SU-DHL-6 (cell line): ENCODE measurements around the gene TIMM22.

Experiments
- H2AFZ ChIP-seq: fragments of 200-600 bp; sonication (generic); 2 replicates; pipeline ENCODE4 v1.6.1; 2014; ENCODE audit warnings: low read depth, mild to moderate bottlenecking, moderate library complexity, mixed read lengths, antibody characterized with exemption, low read length; ENCODE audit not compliant: severe bottlenecking
- H3F3A ChIP-seq: fragments of 200-600 bp; shearing (Covaris generic); 2 replicates; pipeline ENCODE4 v1.6.0; 2016; ENCODE audit warnings: antibody characterized with exemption, mild to moderate bottlenecking; ENCODE audit not compliant: insufficient read depth
- H3K27ac ChIP-seq: fragments of 200-600 bp; sonication (generic); 2 replicates; pipeline ENCODE4 v1.5.1; 2016; ENCODE audit warnings: low read depth, mild to moderate bottlenecking, low read length, moderate library complexity, mixed read lengths
- H3K27me3 ChIP-seq: fragments of 200-600 bp; sonication (generic), shearing (Covaris generic); 2 replicates; pipeline ENCODE4 v1.6.0; 2014; ENCODE audit warnings: mild to moderate bottlenecking, low read length
- H3K36me3 ChIP-seq: fragments of 200-600 bp; sonication (generic); 2 replicates; pipeline ENCODE4 v1.6.1; 2014; ENCODE audit warnings: mild to moderate bottlenecking, low read length, mixed read lengths
- H3K4me2 ChIP-seq: fragments of 300-600, 200-600 bp; shearing (Covaris generic), sonication (generic); 2 replicates; pipeline ENCODE4 v1.6.0; 2014; ENCODE audit warnings: low read length, low read depth, mild to moderate bottlenecking; ENCODE audit not compliant: poor library complexity, severe bottlenecking
- H3K4me3 ChIP-seq: fragments of 200-600 bp; sonication (generic); 2 replicates; pipeline ENCODE4 v1.5.1; 2014; ENCODE audit warnings: antibody characterized with exemption, low read length, mild to moderate bottlenecking, mixed read lengths; ENCODE audit not compliant: insufficient read depth, poor library complexity, severe bottlenecking
- H3K79me2 ChIP-seq: fragments of 200-600 bp; sonication (generic); 2 replicates; pipeline ENCODE4 v1.6.1; 2014; ENCODE audit warnings: mild to moderate bottlenecking, low read length, moderate library complexity; ENCODE audit not compliant: insufficient read depth
- H3K9ac ChIP-seq: fragments of 200-600 bp; sonication (generic); 2 replicates; pipeline ENCODE4 v1.7.0; 2014; ENCODE audit warnings: mild to moderate bottlenecking, low read length
- H3K9me2 ChIP-seq: fragments of 200-600 bp; sonication (generic); replicated peaks from 2 replicates; pipeline ENCODE4 v1.6.1; 2014; ENCODE audit warnings: low read length; ENCODE audit not compliant: insufficient read depth
- H3K9me3 ChIP-seq: fragments of 200-600 bp; sonication (generic); 2 replicates; pipeline ENCODE4 v1.6.1; 2014; ENCODE audit warnings: low read length, mixed read lengths; ENCODE audit not compliant: insufficient read depth
- H4K20me1 ChIP-seq: fragments of 200-600 bp; sonication (generic); 2 replicates; pipeline ENCODE4 v1.6.1; 2014; ENCODE audit warnings: low read depth, mild to moderate bottlenecking, antibody characterized with exemption, low read length, moderate library complexity, mixed read lengths
- EZH2phosphoT487 ChIP-seq: fragments of 200-600 bp; sonication (generic), shearing (Covaris generic); conservative IDR thresholded peaks from 2 replicates; pipeline ENCODE4 v1.6.1; 2018; ENCODE audit warnings: mild to moderate bottlenecking, antibody characterized with exemption, low read length, moderate library complexity, mixed read lengths
- TF ChIP-seq, protein P1 (sequence below): fragments of 200-600 bp; sonication (generic); IDR thresholded peaks from one replicate; pipeline ENCODE4 v1.5.1; 2017; ENCODE audit warnings: antibody characterized with exemption, mild to moderate bottlenecking, low read length, moderate library complexity; ENCODE audit not compliant: insufficient read depth, poor library complexity, severe bottlenecking

The TIMM22 gene

GRCh38 chr17:965311-965989 is 31.5 kb upstream of the TIMM22 start:
- no peak overlapping the region for H3K27ac ChIP-seq
- no peaks in the 10 kb centered on the region for H3K9me2 ChIP-seq
- H3K36me3 ChIP-seq: no peaks in the 10 kb centered on the region
- no peak for TF ChIP-seq EZH2phosphoT487
- TF ChIP-seq, protein P1, sequence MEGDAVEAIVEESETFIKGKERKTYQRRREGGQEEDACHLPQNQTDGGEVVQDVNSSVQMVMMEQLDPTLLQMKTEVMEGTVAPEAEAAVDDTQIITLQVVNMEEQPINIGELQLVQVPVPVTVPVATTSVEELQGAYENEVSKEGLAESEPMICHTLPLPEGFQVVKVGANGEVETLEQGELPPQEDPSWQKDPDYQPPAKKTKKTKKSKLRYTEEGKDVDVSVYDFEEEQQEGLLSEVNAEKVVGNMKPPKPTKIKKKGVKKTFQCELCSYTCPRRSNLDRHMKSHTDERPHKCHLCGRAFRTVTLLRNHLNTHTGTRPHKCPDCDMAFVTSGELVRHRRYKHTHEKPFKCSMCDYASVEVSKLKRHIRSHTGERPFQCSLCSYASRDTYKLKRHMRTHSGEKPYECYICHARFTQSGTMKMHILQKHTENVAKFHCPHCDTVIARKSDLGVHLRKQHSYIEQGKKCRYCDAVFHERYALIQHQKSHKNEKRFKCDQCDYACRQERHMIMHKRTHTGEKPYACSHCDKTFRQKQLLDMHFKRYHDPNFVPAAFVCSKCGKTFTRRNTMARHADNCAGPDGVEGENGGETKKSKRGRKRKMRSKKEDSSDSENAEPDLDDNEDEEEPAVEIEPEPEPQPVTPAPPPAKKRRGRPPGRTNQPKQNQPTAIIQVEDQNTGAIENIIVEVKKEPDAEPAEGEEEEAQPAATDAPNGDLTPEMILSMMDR: no peak
- H4K20me1 ChIP-seq: no peaks in the 10 kb centered on the region
- no peak overlapping the region for H3K4me2 ChIP-seq
- H3K79me2 ChIP-seq: no peaks in the 10 kb centered on the region
- H2AFZ ChIP-seq: no peak overlapping the region
- H3F3A ChIP-seq: no peaks in the 10 kb centered on the region
- no peak overlapping the region for H3K9ac ChIP-seq
- no peaks in the 10 kb centered on the region for H3K27me3 ChIP-seq
- H3K4me3 ChIP-seq: no peak overlapping the region
- no peaks in the 10 kb centered on the region for H3K9me3 ChIP-seq

DNA sequence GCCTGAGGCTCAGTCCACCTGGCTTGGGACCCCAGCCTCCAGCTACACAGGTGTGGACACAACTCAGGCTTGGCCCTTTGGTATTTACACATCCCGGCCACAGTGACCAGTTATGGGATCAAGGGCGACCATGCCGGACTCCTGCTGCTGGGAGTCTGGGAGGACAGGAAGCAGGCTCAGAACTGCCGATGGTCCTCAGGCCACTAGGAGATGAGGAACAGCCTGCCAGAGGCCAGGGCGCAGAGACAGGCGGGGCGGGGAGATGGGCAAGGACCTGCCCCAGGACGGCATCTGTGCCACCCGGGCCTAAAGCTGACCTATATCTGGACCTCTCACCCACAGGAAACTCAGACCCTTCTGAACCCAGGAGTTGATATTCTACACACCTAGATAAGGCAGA is 29.8 kb upstream of the TIMM22 start:
- Histone ChIP-seq H3K4me2 (no peak overlapping the region), H3K27me3 (no peaks in the 10 kb centered on the region), H3K9me3 (no peaks in the 10 kb centered on the region), H2AFZ (no peak overlapping the region), H3K4me3 (no peak overlapping the region), H3F3A (no peaks in the 10 kb centered on the region), H3K9ac (no peak overlapping the region), H3K27ac (no peak overlapping the region), H3K9me2 (no peaks in the 10 kb centered on the region), H4K20me1 (no peaks in the 10 kb centered on the region), H3K36me3 (no peaks in the 10 kb centered on the region), H3K79me2 (no peaks in the 10 kb centered on the region)
- no peak for TF ChIP-seq EZH2phosphoT487
- TF ChIP-seq, protein P1: no peak

DNA sequence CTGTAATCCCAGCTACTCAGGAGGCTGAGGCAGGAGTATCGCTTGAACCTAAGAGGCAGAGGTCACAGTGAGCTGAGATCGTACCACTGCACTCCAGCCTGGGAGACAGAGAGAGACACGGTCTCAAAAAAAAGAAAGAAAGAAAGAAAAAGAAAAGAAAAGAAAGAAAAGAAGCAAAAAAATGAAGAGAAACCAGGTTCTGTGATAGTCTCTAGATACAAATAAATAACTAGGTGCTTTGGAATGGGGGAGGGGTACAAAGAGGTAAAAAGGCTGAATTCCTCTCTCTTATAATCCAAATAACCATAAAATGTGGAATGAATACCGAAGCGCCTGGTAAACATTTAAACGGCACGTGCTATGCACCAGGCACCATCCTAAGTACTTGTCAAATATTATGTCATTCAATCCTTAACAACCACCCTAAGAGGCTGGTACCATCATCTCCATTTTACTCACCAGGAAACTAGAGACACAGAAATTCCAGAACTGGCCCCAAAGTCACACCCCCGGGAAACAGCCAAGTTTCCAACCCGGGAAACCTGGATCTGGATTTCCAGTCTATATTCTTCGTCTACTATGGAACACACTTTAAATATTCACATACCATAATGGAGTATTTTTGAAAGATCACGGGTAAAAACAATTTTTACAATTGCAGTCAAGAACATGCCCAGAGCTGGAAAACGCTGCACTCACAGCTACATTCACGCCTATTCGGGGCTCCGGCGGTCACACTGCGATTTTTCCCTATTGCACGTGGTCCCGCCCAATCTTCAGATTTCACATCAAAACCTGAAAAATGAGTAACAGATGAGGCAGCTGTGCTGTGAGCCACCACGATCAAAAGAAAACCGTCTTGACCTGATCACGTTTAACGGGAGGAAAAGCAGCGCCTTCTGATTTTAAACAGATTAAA is 27.9 kb upstream of the TIMM22 start:
- no peaks in the 10 kb centered on the region for H3F3A ChIP-seq
- no peaks in the 10 kb centered on the region for H3K27me3 ChIP-seq
- no peak overlapping the region for H3K27ac ChIP-seq
- H3K36me3 ChIP-seq: no peaks in the 10 kb centered on the region
- no peak overlapping the region for H3K4me2 ChIP-seq
- no peaks in the 10 kb centered on the region for H3K79me2 ChIP-seq
- H3K4me3 ChIP-seq: no peak overlapping the region
- no peak overlapping the region for H3K9ac ChIP-seq
- H2AFZ ChIP-seq: no peak overlapping the region
- no peaks in the 10 kb centered on the region for H3K9me3 ChIP-seq
- no peak for TF ChIP-seq EZH2phosphoT487
- TF ChIP-seq, protein P1: no peak
- no peaks in the 10 kb centered on the region for H4K20me1 ChIP-seq
- no peaks in the 10 kb centered on the region for H3K9me2 ChIP-seq
